Mesodermal cell (in vitro differentiated cells): ENCODE data around the gene APLP2.
"Not testable (repeated sequence)": the region's sequence is repeated elsewhere in the genome, so short reads cannot be mapped to it uniquely, and the experiment has no call there.

Experiments used
- H3K27ac ChIP-seq: 2 replicates; pipeline ENCODE4 v1.7.0; 2013; ENCODE audit warnings: mild to moderate bottlenecking, low read depth, low read length, moderate library complexity; ENCODE audit not compliant: severe bottlenecking
- H3K36me3 ChIP-seq: 2 replicates; pipeline ENCODE4 v1.7.1; 2013; ENCODE audit warnings: mild to moderate bottlenecking, low read length, moderate library complexity; ENCODE audit not compliant: control insufficient read depth, insufficient read depth
- H3K4me1 ChIP-seq: one replicate; pipeline ENCODE4 v1.7.1; 2013; ENCODE audit warnings: mild to moderate bottlenecking, low read length; ENCODE audit not compliant: insufficient read depth, control insufficient read depth, poor library complexity, severe bottlenecking
- H3K4me3 ChIP-seq: 2 replicates; pipeline ENCODE4 v1.7.0; 2013; ENCODE audit warnings: low read length, control low read depth, mild to moderate bottlenecking; ENCODE audit not compliant: insufficient read depth, poor library complexity, severe bottlenecking; ENCODE audit errors: extremely low read depth
- H3K9me3 ChIP-seq: 2 replicates; pipeline ENCODE4 v1.7.1; 2013; ENCODE audit warnings: mild to moderate bottlenecking, low read length, moderate library complexity; ENCODE audit not compliant: control insufficient read depth
- WGBS, 2 experiments: methylation state at CpG; one replicate each; pipeline ENCODE4 v1.1.5; 2013; ENCODE audit warnings: missing lambda C conversion rate in 2 of 2; ENCODE audit not compliant: insufficient coverage in 2 of 2; 5-methylcytosine and 5-hydroxymethylcytosine counted together

Gene APLP2

DNA sequence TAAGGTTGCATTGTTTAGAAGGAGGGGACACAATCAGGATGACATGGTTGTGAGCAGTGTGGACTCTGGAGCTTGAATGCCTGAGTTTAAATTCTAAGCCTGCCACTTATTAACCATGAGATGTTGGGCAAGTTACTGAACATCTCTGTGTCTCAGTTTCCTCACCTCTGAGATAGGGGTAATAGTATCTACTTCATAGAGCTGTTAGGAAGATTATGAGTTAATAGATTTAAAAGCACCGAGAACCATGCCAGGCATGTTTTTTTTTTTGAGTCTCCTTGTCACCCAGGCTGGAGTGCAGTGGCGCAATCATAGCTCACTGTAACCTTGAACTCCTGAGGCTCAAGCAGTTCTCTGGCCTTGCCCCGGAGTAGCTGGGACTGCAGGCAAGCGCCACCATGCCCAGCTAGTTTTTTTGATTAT lies 123.2 kb downstream of the APLP2 start:
- Histone ChIP-seq H3K9me3 (no peaks in the 10 kb centered on the region), H3K36me3 (no peaks in the 10 kb centered on the region), H3K27ac (no peak overlapping the region), H3K4me1 (no peaks in the 10 kb centered on the region), H3K4me3 (no peak overlapping the region)
- WGBS, 2 experiments: 84 to 94% methylated on average over 2 to 4 of the region's 4 CpGs

DNA sequence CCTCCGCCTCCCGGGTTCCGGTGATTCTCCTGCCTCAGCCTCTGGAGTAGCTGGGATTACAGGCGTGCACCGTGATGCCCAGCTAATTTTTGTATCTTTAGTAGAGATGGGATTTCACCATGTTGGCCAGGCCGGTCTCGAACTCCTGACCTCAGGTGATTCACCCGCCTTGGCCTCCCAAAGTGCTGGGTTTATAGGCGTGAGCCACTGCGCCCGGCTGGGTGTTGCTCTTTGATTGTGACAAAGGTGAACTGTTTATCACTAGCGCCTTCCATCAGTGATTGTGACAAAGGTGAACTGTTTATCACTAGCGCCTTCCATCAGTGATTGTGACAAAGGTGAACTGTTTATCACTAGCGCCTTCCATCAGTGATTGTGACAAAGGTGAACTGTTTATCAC lies 123.9 kb downstream of the APLP2 start:
- 95 to 96% methylated on average over 9 of the region's 14 CpGs for WGBS, 2 experiments
- not testable (repeated sequence) for H3K4me3 ChIP-seq, H3K9me3 ChIP-seq, H3K36me3 ChIP-seq, H3K27ac ChIP-seq, H3K4me1 ChIP-seq
